Cerebellar cortex (tissue), 1 donor: ENCODE measurements around the gene OR10D3.
A peak's percentile ranks its signal among the peaks of the same experiment; 100 is the strongest.
"Not testable (repeated sequence)": the region's sequence is repeated elsewhere in the genome, so short reads cannot be mapped to it uniquely, and the experiment has no call there.

Experiments
- DNase-seq: peaks from one replicate; pipeline ENCODE4 v3.0.0-alpha.2; 2015; ENCODE audit warnings: low spot score

The OR10D3 gene

DNA sequence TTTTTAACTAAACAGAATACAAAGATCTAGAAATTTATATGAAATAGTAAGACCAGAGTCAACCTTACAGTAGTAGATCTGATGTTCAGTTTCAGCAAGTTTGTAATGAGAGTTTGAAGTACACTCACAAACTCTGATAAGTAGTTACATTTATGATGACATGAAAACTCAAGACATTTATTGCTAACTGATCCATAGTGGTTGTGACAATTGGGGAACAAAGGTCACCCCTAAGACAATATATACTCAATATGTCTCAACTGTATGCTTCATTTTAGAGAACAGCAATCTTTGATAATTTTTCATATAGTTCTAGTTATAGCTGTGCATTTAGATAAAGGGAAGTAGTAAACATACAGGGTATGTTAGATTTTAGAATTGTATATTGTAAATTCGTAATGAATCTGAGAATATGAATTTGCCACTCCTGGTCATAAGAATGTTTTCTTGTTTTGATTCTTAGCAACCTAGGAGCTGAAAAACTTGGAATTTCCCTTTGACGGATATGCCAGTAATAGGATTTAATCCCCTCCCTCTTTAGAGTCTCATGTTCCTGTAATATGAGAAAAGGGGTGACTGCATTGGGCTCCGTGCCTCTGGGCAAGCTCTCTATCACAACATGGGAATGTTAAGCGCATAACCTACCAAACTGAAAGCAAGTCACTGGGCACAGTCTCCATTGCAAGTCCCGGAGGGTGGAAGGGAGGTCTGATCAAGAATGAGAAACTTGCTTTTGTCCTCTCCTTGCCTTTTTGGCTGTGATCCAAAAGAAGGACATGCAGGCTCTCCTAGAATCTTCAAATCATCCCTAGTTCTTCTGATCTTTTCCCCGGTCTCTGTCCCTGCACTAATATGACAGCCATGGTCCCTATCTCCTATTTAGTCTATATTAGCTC is 11.4 kb downstream of the OR10D3 start:
- DNase-seq = no peak

GRCh38 chr11:124195189-124195734 is 12.1 kb downstream of the OR10D3 start:
- DNase-seq = peak; percentile 39

DNA sequence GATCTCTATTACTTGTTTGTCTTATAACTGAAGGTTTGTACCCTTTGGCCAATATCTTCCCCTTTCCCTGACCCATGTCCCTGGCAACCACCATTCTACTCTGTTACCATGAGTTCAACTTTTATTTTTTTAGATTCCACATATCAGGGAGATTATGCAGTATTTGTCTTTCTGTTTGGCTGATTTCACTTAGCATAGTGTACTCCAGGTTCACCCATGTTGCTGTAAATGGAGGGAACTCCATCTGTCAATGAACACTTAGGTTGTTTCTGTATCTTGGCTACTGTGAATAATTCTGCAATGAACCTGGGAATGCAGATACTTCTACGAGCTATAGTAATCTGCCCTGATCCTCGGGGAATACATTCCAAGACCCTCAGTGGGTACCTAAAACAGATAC is 14.9 kb downstream of the OR10D3 start:
- no peak for DNase-seq

DNA sequence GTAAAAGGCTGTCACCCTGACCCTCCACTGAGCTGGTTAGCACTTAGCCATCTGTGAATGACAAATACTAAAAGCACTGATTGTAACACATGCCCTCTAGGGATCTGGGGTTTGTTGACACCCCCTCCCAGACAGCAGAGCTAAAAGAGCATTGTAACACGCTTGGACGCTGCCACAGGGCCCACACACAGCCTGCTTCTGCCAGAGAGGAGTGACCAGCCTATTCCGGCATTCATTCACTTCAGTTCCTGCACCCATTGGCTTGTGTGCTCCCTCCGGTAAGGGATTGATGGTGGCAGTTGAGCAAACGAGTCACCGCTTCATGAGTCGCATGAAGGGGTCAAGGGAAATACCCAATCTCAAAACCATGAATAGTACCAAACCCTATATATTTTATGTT is 15.8 kb downstream of the OR10D3 start:
- no peak for DNase-seq

DNA sequence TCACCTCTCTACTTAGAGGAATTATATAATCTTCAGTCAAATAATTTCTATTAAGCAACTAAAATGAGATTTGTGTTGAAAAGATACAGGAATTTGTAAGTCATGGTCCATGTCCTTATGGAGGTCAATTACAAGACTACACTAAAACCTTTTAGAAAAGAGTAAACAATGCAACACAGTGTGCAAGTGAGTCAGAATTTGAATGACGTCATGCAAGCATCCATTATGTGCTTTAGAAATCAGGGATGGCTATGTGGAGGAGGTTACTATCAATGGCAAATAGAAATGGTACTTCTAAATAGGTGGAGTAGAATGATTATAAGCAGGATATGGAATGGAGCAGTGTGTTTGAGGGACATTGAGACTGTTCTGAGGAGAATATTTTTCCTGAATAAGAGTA is 16.6 kb downstream of the OR10D3 start:
- DNase-seq = no peak

GRCh38 chr11:124200671-124201070 is 17.5 kb downstream of the OR10D3 start:
- DNase-seq = no peak

GRCh38 chr11:124202951-124203350 is 19.8 kb downstream of the OR10D3 start:
- no peak for DNase-seq

- DNase-seq = no peak
Observed at GRCh38 chr11:124204008-124204407, 20.9 kb downstream of the OR10D3 start.

- DNase-seq = no peak
Observed at GRCh38 chr11:124207102-124207792, 24.1 kb downstream of the OR10D3 start.

- no peak for DNase-seq
Observed at GRCh38 chr11:124209824-124210357, 26.7 kb downstream of the OR10D3 start.

DNA sequence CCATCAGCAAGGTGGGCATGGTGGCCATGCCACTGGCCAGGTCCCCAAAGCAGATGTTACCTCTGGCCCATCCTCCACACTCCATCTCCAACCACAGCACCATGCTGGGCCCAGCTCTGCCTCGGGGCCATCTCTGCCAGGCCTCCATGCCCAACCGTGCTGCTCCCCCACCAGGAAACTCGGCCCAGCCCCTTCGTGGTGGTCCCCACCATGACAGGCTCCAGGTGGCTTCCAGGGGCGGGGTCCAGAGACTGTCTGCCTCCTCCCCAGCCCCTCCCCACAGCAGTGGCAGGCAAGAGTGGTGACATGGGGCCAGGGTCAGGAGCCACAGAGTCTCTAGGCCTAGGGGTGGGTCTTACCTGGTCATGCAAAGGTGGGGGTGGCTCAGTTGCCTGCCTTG is 27.3 kb downstream of the OR10D3 start:
- no peak for DNase-seq

DNA sequence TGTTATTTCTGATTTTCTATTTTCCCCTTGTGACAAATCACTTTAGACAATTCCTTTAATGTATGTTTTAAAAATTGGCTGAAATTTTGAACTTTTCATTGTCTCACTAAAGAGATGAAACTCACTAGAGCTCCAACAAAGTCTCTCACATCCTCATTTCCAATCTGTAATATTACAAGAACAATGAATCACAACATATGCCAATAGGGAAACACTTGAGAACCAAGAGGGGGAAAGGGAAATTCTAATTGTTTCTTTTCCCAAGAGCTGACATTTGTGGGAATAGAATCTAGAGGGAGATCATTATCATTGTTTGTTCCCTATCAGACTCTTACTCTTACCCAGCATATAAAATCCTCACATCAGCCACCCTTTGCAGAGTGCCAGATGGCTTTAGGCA is 28.2 kb downstream of the OR10D3 start:
- no peak for DNase-seq

- DNase-seq = no peak
Observed at GRCh38 chr11:124214027-124214426, 30.9 kb downstream of the OR10D3 start.

DNA sequence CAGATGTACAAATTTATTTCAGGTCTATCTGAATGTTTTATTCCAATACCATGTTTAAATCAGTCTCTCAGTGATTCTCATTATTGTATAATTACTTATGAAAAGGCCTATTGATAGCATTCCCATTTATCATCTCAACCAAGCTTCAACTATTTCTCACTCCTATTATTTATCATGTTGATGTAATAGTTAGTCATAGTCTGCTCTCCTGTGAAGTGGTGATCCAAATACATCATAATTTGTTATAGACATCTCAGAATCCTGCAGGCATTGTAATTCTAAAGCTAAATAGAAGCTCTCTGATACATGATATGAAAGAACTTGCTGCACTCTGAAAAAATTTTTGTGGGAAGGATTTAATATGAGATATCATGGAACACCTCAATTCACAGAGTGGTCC is 36.0 kb downstream of the OR10D3 start:
- no peak for DNase-seq

GRCh38 chr11:124222407-124222806 is 39.3 kb downstream of the OR10D3 start:
- no peak for DNase-seq

GRCh38 chr11:124224618-124225423 is 41.7 kb downstream of the OR10D3 start:
- DNase-seq = not testable (repeated sequence)

DNA sequence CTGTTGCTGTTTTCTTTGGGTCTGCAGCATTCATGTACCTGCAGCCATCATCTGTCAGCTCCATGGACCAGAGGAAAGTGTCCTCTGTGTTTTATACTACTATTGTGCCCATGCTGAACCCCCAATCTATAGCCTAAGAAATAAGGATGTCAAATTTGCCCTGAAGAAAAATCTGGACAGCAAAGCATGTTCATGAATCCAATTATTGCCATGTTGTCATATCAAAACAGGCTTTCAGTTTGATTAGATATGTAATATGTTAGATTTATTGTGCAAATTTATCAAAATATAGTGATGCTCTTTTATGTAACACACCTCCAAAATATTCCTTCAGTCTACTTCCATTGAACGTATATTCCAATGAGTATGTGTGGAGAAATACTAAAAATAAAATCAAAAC is 42.3 kb downstream of the OR10D3 start:
- DNase-seq = no peak

GRCh38 chr11:124233376-124233775 is 50.2 kb downstream of the OR10D3 start:
- DNase-seq = no peak
